ENCODE results near the gene HOMER1. TPM values are rescaled to one million over a fixed set of nuclear protein-coding genes. Genes with fewer than 3 reads are reported as not detected.

HOMER1 gene
- total RNA-seq, 1 experiment from 2014 or later, result 9.5 TPM

DNA sequence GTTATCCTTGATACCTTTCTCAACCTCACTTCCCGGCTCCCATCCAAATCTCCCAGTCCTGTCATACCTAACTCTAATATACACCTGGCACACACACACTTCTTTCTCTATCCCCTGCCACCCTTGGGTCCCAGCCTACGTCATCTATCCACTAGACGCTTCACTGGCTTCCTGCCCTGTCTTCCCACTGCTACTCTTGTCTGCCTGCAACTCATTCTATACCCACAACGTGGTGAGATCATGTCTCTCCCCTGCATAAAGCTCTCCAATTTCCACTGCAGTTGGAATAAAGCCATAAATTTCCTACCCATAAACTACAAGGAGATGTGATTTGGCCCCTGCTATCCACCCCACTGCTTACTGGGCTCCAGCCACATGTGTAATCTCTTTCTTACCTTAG, 184.5 kb downstream of the HOMER1 start:
- no peak for DNase-seq (ENCODE audit: low read depth)

Small RNAs within 50 kb of the gene (small RNA-seq; reads per million reads assigned to genes)
- not detected for gene RF00019

Other genes with a start within 250 kb of the HOMER1 start
- gene TENT2, start 98.3 kb upstream of the HOMER1 start, total RNA-seq (2014; rRNA removed; shearing (Covaris generic)), result 32.8 and 38.6 TPM in 2 replicates
- 0.06 and 0.17 TPM in 2 replicates for gene CMYA5, start 175.7 kb upstream of the HOMER1 start, total RNA-seq (2014; rRNA removed; shearing (Covaris generic))

Measured in HT1080 (cell line).